Panc1 (cell line): ENCODE measurements around the gene OR52B6.

Experiments
- POLR2AphosphoS5 ChIP-seq: IDR thresholded peaks from 2 replicates; pipeline ENCODE4 v1.6.1; 2012; ENCODE audit warnings: mild to moderate bottlenecking, low read depth, low read length, moderate library complexity
- SIN3A ChIP-seq: IDR thresholded peaks from 2 replicates; pipeline ENCODE4 v1.6.1; 2012; ENCODE audit warnings: low read depth, mild to moderate bottlenecking, low read length, moderate library complexity, borderline replicate concordance; ENCODE audit not compliant: insufficient read depth
- TCF7L2 ChIP-seq: IDR thresholded peaks from 2 replicates; pipeline ENCODE4 v1.6.1; 2011; ENCODE audit warnings: mild to moderate bottlenecking, low read depth, low read length, inconsistent platforms
- TF ChIP-seq, protein P1 (sequence below): fragments of 450-650 bp; IDR thresholded peaks from 2 replicates; pipeline ENCODE4 v1.5.1; 2017; ENCODE audit warnings: mild to moderate bottlenecking

DNA sequence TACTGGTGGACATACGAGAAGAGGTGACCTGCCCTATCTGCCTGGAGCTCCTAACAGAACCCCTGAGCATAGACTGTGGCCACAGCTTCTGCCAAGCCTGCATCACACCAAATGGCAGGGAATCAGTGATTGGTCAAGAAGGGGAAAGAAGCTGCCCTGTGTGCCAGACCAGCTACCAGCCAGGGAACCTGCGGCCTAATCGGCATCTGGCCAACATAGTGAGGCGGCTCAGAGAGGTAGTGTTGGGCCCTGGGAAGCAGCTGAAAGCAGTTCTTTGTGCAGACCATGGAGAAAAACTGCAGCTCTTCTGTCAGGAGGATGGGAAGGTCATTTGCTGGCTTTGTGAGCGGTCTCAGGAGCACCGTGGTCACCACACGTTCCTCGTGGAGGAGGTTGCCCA lies 22.6 kb downstream of the OR52B6 start:
- no peak for TF ChIP-seq POLR2AphosphoS5
- TF ChIP-seq, protein P1, sequence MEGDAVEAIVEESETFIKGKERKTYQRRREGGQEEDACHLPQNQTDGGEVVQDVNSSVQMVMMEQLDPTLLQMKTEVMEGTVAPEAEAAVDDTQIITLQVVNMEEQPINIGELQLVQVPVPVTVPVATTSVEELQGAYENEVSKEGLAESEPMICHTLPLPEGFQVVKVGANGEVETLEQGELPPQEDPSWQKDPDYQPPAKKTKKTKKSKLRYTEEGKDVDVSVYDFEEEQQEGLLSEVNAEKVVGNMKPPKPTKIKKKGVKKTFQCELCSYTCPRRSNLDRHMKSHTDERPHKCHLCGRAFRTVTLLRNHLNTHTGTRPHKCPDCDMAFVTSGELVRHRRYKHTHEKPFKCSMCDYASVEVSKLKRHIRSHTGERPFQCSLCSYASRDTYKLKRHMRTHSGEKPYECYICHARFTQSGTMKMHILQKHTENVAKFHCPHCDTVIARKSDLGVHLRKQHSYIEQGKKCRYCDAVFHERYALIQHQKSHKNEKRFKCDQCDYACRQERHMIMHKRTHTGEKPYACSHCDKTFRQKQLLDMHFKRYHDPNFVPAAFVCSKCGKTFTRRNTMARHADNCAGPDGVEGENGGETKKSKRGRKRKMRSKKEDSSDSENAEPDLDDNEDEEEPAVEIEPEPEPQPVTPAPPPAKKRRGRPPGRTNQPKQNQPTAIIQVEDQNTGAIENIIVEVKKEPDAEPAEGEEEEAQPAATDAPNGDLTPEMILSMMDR, result no peak
- TF ChIP-seq SIN3A, result no peak
- TF ChIP-seq TCF7L2, result no peak
